CD4-positive, alpha-beta T cell treated with Interleukin-4 for 1 hour (primary cell): ENCODE measurements around the gene ZNF474.

ENCODE experiments used
- DNase-seq, 2 donors: peaks; one replicate each; pipeline ENCODE4 v3.0.0-alpha.2; 2020 to 2022

The ZNF474 gene

DNA sequence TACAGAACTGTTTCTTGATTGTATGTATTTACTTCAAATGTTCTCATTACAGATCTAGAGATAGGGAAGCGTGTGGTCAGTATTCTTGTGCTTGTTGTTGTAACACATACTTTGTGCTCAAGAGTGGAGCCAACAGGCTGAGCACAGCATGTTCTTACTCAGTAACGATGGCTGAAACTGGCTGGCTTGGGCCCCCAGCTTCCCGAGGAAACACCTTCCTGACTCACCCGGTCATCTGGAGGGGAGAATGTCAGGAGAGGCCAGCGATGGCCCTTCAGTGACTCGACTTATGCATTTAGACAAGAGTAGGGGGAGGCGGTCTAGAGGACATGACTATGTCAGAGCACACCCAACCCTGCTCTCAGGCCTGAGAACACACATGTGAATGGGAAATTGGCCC is 25.6 kb downstream of the ZNF474 start:
- DNase-seq: no peak

DNA sequence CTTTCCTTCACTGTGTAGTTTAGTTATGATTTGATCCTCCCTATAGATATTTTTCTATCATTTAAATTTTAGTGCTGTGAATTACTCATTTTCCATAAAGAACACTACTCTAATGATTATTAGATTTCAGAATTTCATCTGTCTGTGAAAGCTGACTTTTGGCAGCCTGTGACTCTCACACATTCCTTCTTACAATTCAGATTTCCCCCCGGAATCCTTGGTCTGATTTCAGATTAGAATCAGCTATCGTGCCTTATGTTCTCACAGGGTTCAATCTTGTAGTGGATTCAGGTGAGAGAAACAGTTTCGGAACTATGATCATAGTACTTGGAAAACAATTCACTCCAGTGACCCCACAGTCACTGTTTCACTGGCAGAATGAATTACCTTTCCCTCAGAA is 26.2 kb downstream of the ZNF474 start:
- DNase-seq: no peak

GRCh38 chr5:122156724-122157325 is 27.5 kb downstream of the ZNF474 start:
- DNase-seq: no peak

GRCh38 chr5:122162100-122162638 is 32.8 kb downstream of the ZNF474 start:
- DNase-seq: no peak

- DNase-seq: no peak
Measured at GRCh38 chr5:122163121-122164069, 34.0 kb downstream of the ZNF474 start.

DNA sequence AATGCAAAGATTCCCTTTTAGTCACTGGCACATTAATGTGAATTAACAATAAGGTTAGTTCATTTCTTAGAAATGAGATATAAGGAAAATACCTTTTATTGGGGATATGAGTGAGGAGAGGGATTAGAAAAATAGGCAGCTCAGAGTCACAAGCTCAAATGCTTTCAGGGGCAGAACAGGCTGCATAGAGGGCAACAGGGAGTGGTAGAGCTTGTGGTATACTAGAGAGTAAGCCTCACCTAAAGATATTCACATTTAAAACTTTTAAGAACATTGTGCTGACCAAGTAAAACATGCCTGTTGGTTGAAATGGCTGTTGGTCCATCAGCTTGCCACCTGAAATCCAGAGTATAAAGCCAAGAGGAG is 34.7 kb downstream of the ZNF474 start:
- DNase-seq: no peak

GRCh38 chr5:122164831-122165558 is 35.6 kb downstream of the ZNF474 start:
- DNase-seq: no peak

- no peak for DNase-seq
Measured at GRCh38 chr5:122165559-122166078, 36.3 kb downstream of the ZNF474 start.

DNA sequence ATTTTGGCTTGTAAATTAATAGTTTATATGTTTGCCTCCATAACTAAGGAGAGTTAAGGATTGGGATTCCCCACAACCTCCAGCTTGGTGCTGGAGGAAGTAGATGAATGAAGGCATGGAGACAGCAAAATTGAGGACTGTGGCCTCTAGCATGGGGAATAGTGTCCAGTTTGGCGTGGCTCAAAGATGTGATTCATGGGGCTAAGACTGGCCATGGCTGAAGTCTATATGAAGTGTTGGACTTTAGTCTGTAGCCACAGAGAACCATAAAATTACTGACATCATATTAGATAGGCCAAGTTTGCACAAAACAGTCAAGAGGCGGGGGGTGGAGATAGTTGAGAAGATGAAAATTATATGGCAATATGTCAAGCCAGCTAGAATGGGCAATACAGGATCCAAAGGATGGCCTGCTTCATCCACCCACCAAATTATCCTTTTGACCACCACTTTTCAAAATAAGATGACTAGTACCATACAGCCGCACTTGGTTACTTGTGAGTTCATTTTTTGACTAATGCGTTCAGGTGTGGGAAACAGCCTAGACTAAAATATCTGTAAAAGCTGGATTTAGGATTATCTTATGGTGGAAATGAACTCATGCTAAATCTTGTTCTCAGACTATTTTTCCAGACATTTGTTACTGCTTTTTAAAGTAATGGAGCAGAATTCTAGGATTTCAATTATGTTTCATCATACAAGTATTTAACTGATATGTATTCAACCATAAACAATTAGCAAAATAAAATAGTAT is 40.2 kb downstream of the ZNF474 start:
- no peak for DNase-seq

GRCh38 chr5:122170620-122171019 is 41.3 kb downstream of the ZNF474 start:
- no peak for DNase-seq

- DNase-seq: no peak
Measured at GRCh38 chr5:122172207-122172606, 42.9 kb downstream of the ZNF474 start.

GRCh38 chr5:122173474-122174415 is 44.4 kb downstream of the ZNF474 start:
- DNase-seq: no peak

- no peak for DNase-seq
Measured at GRCh38 chr5:122175091-122175490, 45.7 kb downstream of the ZNF474 start.

- DNase-seq: no peak
Measured at GRCh38 chr5:122175852-122176251, 46.5 kb downstream of the ZNF474 start.

DNA sequence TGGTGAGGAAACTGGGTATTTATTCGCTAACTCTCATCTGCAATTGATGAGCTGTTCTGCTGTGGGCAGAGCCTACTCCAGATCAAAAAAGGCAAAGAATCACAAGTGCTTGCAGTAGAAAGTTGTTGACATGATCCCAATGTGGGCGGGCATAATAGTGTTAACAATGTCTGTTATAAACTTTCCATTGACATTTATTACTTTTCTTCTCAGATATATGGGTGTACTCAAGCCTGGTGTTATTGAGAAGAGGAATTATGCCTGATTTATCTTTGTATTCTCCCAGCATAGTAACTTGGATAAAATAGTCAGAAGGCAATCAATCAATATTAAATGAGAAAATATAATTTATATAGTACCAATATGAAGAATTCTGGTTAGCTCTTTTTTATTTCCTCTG is 47.8 kb downstream of the ZNF474 start:
- DNase-seq: no peak

DNA sequence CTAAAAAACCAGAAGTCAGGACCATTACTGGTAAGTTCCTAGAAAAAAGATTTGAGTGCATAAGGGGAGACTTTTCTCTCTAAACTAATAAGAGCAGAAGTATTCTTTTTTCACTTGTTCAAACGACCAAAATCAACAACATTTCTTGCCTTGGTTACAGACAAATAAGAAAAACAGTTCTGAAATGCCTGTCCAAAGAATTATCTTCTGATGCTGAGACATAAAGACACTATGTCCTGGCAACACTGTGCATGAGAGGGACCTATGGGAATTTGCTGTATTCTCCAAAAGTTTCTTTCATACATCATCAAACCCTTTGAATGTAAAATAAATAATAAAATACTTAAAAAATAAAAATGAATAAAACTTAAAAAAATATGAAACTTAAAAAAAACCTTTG is 50.4 kb downstream of the ZNF474 start:
- no peak for DNase-seq

DNA sequence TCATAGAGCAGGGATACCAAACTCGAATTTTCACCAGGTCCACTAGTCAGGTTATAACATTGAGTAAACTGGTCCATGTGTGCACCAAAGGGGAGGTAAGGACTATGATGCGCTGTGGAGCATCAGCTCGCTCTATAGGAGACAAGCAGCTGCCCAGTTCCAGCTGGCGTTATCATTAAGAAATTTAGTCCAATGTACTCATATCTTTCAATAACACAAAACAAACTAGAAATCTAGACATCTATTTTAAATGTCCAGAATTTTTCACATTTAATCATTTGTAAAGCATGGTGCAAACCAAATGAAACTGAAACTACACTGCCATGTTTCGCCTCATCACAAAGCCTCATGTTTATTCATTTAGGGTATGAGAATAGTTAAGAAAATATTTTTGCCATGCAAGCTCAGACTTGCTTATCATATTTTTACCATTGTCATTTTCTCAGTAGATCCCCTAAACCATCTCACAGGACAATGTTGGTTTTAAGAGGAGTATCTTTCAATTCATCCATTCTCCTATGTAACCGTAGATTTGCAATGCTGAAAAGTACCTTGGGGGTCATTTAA is 50.9 kb downstream of the ZNF474 start:
- no peak for DNase-seq

DNA sequence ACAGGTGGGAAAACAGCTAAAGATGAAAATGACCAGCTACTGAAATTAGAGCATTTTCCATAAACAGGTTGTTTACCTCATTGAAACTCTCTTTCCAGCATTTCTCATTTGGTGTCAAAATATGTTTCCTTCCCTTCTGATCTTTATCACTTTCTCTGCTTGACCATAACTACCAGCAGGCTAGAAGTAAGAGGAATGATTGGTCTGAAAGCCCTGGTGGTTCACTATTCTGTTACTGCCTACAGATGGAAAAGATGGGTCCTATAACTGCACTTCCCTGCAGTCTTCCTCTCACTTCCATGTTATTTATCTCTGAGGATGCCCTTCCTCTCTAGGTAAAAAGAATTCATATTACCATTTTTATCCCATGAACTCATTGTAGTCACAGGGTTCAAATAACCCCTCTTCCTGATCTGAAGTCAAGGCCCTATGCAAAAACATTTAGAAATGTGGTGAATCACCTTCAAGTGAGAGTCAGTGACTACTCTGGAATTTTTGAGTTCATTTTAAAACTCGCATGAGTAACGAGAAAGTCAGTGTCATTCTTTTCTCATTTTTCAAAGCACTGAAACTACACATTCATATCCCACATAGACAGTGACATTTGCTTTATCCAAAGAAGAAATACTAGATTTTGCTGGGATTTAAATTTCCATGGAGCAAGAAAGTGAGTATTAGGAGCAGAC is 51.7 kb downstream of the ZNF474 start:
- DNase-seq: no peak

DNA sequence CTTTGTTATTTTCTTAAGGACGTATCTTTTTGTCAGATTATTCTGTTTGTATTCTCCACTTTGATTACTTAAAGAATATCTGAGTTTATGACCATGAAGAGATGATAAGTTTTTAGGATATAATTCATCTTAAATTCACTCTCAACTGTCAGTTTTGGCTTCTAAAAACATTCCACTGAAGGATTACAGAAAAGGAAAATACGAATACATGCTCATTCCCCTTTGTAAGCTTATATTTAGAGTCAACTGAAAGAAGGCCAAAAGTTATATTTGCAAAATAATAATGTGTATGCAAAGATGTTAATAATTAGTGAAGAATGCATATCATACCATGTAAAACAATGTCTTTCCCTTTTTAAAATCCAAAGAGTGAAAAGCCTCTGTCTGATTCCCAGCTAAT is 52.5 kb downstream of the ZNF474 start:
- DNase-seq: no peak

- DNase-seq: no peak
Measured at GRCh38 chr5:122182491-122182921, 53.2 kb downstream of the ZNF474 start.
